ENCODE measurements around the gene PFDN6. TPM values are rescaled to one million over a fixed set of nuclear protein-coding genes. Genes with fewer than 3 reads are reported as not detected.
A peak's percentile ranks its signal among the peaks of the same experiment; 100 is the strongest.
"Not testable (repeated sequence)": the region's sequence is repeated elsewhere in the genome, so short reads cannot be mapped to it uniquely, and the experiment has no call there.

Gene PFDN6
- total and polyA plus RNA-seq, 2 experiments from 2014 or later: 35.1 to 72.8 TPM

DNA sequence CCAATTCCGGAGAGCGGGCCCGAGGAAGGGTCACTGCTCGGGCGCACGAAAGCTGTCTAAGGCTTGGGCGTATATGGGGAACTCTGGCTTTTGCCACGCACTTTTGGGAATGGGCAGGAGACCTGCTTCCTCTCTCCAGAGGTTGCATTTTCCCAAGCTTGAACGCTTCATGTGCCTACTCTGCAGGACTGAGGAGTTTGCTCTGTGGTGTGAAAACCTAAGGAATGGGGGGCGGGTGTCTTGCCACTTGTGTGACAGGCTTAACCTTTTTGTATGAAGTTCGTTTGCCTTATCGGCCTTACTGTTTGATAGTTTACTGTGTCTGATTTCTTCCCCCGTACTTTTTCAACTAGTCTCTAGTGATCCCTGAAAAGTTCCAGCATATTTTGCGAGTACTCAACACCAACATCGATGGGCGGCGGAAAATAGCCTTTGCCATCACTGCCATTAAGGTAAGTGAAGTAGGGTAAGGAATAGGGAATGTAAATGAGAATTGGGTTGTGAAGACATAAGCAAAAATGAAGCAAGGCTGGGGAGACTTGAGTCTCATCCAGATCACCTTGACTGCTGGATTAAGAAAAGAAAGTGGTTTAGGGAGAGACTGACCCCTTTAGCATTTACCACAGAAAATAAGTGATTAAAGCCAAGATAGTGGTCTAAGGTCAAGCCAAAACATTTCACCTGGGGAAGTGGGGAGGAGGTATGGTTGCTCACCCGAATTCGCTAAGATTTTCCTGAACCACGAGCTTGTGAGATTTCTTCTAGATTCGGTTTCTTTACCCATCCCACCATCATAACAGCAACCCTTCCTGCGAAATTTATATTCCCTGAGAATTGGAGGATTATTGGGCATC, 16.9 kb upstream of the PFDN6 start:
- Histone ChIP-seq H3K4me3 (peak overlapping the region; percentile 84), H3K9me3 (ENCODE audit: low read depth) (no peaks in the 10 kb centered on the region), H3K4me1 (ENCODE audit: low read depth) (peaks cover 10% of the 10 kb centered on the region), H3K27ac (peak overlapping the region; percentile 99), H3K36me3 (peaks cover 40% of the 10 kb centered on the region), H3K27me3 (no peaks in the 10 kb centered on the region)
- TF ChIP-seq, protein P1, sequence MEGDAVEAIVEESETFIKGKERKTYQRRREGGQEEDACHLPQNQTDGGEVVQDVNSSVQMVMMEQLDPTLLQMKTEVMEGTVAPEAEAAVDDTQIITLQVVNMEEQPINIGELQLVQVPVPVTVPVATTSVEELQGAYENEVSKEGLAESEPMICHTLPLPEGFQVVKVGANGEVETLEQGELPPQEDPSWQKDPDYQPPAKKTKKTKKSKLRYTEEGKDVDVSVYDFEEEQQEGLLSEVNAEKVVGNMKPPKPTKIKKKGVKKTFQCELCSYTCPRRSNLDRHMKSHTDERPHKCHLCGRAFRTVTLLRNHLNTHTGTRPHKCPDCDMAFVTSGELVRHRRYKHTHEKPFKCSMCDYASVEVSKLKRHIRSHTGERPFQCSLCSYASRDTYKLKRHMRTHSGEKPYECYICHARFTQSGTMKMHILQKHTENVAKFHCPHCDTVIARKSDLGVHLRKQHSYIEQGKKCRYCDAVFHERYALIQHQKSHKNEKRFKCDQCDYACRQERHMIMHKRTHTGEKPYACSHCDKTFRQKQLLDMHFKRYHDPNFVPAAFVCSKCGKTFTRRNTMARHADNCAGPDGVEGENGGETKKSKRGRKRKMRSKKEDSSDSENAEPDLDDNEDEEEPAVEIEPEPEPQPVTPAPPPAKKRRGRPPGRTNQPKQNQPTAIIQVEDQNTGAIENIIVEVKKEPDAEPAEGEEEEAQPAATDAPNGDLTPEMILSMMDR (IDR thresholded peaks at IDR 0.05; ENCODE audit: low read depth, low read length): no peak
- no peak for DNase-seq (ENCODE audit: low read depth in 1 of 2, low spot score in 1 of 2)

DNA sequence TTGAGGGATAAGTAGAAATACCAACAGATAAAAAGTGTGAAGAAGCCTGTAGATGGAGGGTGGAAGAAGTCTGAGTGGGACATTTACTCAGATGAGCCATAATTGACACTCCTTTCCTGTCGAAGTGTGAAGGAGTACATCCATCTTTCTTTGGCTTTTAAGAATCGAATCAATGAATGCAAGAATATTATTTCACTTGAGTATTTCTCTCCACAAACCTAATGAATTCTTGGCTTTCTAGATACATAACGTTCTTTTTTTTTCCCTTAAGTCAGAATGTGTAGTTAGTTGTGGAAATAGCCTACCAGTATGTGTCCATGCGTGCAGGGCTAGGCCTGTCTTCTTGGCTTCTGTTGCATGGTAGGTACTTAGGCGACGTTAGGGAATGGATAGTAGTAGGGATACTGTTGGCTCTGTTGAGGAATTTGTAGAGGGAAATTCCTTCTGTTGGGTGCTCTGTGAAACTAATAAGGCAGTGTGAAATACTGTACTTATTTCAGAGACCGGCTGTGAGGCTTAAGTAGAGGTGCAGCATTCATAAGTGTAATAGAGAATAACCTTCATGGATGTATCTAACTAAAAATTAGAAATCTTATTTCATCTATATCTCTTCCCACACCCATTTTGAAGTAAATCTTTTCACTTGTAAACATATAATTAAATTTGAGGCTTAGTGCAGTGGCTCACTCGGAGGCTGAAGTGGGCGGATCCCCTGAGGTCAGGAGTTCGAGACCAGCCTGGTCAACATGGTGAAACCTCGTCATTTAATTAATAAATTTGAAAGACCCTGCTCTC, 16.1 kb upstream of the PFDN6 start:
- TF ChIP-seq, protein P1 (IDR thresholded peaks at IDR 0.05; ENCODE audit: low read depth, low read length): no peak
- peaks cover 10% of the 10 kb centered on the region for H3K4me1 ChIP-seq (ENCODE audit: low read depth)
- H3K36me3 ChIP-seq: peaks cover 34% of the 10 kb centered on the region

DNA sequence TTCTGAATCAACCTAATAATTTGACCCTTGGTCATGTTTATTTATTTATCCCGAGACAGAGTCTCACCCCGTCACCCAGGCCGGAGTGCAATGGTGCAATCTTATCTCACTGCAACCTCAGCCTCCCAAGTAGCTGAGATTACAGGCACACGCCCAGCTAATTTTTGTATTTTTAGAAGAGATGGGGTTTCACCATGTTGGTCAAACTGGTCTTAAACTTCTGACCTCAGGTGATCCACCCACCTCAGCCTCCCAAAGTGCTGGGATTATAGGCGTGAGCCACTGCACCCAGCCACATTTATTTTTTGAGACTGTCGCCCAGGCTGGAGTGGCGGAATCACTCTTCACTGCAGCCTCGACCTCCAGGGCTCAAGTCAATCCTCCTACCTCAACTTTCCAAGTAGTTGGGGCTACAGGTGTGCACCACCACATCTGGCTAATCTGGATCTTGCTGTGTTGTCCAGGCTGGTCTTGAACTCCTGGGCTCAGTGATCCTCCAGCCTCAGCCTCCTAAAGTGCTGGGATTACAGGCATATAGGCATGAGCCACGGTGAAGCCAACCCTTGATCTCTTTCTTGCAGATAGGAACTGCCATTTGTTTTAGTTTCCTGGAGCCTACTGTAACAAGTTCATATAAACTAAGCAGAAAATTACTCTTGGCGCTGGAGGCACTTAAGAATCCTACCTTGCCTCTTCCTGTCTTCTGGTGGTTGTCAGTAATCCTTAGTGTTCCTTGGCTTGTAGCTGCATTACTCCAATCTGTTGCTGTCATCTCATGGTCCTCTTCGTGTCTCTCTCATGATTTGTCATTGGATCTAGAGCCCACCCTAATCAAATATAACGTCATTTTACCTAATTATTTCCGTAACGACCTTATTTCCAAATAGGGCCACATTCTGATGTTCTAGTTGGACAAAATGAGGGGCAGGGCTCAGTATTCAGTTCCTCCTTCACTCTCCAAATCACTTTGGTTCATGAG, 15.2 kb upstream of the PFDN6 start:
- peak overlapping the region; percentile 8 for H3K27ac ChIP-seq
- H3K27me3 ChIP-seq: no peaks in the 10 kb centered on the region
- H3K4me3 ChIP-seq: no peak overlapping the region
- DNase-seq (ENCODE audit: low read depth in 1 of 2, low spot score in 1 of 2): no peak
- H3K36me3 ChIP-seq: peaks cover 27% of the 10 kb centered on the region
- TF ChIP-seq, protein P1 (IDR thresholded peaks at IDR 0.05; ENCODE audit: low read depth, low read length): no peak
- H3K9me3 ChIP-seq (ENCODE audit: low read depth): no peaks in the 10 kb centered on the region
- H3K4me1 ChIP-seq (ENCODE audit: low read depth): peaks cover 10% of the 10 kb centered on the region

More for the DNA sequence above, 16.1 kb upstream of the PFDN6 start:
- Histone ChIP-seq H3K27ac (peak overlapping the region; percentile 16), H3K4me3 (peak overlapping the region; percentile 84), H3K27me3 (no peaks in the 10 kb centered on the region), H3K9me3 (ENCODE audit: low read depth) (no peaks in the 10 kb centered on the region)
- DNase-seq (ENCODE audit: low read depth in 1 of 2, low spot score in 1 of 2): no peak

DNA sequence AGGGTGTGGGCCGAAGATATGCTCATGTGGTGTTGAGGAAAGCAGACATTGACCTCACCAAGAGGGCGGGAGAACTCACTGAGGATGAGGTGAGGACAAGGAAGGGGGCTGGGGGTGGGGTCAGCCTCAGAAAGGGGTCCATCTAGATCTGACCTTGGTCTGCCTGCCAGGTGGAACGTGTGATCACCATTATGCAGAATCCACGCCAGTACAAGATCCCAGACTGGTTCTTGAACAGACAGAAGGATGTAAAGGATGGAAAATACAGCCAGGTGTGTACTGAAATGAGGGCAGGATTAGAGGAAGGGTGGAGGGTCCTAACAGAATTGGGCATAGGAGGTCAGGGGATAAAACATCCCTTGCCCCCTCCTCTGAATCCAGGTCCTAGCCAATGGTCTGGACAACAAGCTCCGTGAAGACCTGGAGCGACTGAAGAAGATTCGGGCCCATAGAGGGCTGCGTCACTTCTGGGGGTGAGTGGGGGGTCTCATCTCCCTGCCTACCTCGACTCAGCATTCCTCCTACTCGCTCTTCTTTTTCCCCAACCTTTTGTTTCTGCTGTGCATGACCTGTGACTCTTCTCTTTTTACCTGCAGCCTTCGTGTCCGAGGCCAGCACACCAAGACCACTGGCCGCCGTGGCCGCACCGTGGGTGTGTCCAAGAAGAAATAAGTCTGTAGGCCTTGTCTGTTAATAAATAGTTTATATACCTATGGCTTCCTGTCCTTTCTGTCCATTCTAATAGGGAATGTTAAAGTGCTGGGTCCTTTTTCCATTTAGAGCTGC, 13.4 kb upstream of the PFDN6 start:
- H3K9me3 ChIP-seq (ENCODE audit: low read depth); H3K4me3 ChIP-seq: not testable (repeated sequence)
- peaks cover 27% of the 10 kb centered on the region for H3K36me3 ChIP-seq

DNA sequence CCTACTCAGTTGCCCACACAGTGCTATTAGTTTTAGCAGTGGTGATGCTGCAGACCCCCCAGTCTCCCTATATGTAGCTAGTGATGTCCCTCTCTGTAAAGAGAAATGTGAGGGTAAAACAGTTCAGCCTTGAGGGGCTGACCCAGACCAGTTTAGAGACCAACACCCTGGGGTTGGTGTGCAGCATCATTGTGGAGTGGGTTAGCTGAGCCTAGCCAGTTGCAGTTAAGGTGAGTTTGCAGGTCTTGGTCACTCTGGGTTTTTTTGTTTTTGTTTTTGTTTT, 12.9 kb upstream of the PFDN6 start:
- Histone ChIP-seq H3K4me1 (ENCODE audit: low read depth) (peaks cover 10% of the 10 kb centered on the region), H3K36me3 (peaks cover 27% of the 10 kb centered on the region), H3K4me3 (peak overlapping the region; percentile 51), H3K27ac (peak overlapping the region; percentile 42), H3K9me3 (ENCODE audit: low read depth) (no peaks in the 10 kb centered on the region), H3K27me3 (no peaks in the 10 kb centered on the region)
- DNase-seq (ENCODE audit: low read depth in 1 of 2, low spot score in 1 of 2): no peak
- TF ChIP-seq, protein P1 (IDR thresholded peaks at IDR 0.05; ENCODE audit: low read depth, low read length): no peak

More for the DNA sequence above, 13.4 kb upstream of the PFDN6 start:
- H3K4me1 ChIP-seq (ENCODE audit: low read depth); H3K27me3 ChIP-seq; H3K27ac ChIP-seq; DNase-seq (ENCODE audit: low read depth in 1 of 2, low spot score in 1 of 2): not testable (repeated sequence)

Data from cardiac muscle cell (in vitro differentiated cells and primary cell).